DMS53 (cell line): ENCODE data around the gene APOA4.

Source experiments
- DNase-seq: peaks from one replicate; lab custom pipeline; 2025; lab: John Stamatoyannopoulos, UW

The APOA4 gene

DNA sequence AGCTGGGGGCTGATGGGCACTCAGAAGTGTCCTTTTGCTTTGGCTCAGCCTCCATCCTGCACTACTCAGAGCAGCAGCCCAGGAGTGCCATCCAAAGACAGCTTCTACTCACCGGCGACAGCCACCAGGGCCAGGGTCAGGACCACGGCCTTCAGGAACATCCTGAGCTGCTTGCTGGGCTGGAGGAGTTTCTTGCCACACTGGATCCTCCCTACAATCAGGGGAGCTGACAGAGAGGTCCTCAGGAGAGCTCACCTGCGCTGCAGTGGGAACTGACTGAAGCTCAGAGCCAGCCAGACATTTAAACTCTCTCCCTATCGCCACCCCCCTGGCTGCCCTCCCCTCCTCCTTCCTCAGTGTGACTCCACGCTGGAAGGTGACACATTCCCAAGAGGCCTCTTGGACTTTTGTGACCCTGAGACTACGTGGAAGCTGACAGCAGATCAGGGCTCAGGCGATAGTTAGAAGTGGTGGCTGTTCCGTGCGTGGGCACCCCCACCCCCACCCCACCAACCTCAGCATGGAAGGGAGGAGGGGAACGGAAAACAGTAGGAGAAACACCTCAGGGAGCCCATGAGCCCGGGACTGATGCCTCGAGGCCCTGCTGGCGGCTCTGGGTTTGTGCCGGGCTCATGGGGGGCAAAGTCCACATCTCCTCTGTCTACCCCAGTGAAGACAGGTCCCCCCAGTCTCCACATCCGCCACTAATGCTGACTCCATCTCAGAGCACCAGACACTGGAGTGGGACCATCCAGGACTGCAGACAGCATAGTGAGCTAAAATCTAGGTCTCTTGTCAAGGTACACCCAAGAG, at the start of gene APOA4:
TSS of gene APOA4 (minus strand) at position 274 of the 813 bp plus-strand sequence. CDS start at position 161, 113 bp downstream.
- no peak for DNase-seq

DNA sequence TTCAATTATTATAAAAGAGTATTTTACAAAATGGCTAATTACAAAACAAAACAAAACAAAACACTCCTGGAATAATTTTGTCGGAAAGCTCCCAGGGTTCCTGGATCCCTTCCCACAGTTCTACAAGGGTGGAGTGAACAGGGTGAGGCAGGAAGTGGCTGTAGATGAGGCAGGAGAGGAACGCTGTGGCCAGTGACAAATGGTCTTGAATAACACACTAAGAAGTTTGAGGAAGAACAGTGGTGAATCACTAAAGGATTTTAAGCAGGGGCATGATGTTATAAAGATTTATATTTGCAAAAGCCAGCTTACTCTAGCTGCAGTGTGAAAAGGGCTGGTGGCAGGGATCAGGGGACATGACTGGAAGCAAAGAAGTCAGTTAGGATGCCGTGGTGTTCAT, 48.1 kb upstream of the APOA4 start:
- no peak for DNase-seq

DNA sequence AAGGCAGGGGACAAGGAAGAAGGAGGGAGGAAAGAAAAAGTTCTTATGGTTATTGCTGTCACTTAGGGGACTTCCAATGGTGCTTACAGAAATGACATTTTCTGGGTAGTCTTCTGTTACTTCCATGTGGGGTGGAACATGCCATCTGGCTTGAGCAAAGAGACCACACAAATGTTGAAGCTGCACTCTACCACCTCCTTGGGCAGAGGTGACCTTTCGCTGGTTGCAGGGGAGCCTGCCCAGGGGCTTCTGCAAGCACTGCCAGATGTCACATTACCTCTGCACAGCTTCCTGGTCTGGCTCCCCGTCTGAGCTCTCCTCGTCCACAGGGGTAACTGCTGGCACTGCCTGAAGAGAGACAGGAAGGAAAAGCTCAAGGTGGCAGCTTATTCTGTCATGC, 47.0 kb upstream of the APOA4 start:
- DNase-seq, result peak; percentile 18

DNA sequence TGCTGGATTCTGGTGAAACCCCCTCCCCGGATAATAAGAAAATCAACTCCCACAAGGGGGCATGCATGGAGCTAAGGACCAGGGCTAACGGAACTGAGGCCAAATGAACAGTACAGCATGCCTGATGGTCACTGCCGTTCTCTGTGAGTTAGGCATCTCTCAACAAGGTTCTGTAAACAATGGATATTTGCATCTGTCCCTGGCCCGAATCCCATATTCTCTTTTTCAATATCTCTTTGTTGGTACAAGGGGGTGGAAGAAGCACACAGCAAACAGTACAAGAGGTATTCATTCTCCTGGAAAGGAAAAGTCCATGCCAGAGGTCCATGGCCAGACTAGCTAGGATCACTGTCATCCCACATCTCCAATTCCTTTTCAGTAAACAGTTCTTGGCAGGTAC, 46.5 kb upstream of the APOA4 start:
- peak; percentile 40 for DNase-seq

GRCh38 chr11:116868066-116868465, 45.0 kb upstream of the APOA4 start:
- no peak for DNase-seq

DNA sequence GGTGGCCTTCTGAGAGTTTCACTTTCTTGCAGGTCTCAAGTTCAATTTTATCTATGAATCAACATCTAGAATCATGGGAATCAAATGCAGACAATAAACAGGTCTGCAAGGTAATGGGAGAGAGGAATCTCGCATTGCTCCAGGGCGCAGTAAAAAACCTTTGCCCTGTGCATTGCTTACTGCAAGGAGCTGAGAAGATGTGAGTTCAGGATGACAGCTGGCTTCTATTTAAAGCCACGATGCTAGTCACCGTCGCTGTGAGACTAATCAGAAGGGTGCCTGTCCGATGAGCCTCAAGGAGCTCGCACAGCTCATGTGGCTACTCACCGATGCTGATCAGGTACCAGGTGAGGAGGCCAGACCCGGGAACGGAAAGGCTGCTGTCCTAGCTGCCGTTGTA, 44.5 kb upstream of the APOA4 start:
- DNase-seq, result no peak

DNA sequence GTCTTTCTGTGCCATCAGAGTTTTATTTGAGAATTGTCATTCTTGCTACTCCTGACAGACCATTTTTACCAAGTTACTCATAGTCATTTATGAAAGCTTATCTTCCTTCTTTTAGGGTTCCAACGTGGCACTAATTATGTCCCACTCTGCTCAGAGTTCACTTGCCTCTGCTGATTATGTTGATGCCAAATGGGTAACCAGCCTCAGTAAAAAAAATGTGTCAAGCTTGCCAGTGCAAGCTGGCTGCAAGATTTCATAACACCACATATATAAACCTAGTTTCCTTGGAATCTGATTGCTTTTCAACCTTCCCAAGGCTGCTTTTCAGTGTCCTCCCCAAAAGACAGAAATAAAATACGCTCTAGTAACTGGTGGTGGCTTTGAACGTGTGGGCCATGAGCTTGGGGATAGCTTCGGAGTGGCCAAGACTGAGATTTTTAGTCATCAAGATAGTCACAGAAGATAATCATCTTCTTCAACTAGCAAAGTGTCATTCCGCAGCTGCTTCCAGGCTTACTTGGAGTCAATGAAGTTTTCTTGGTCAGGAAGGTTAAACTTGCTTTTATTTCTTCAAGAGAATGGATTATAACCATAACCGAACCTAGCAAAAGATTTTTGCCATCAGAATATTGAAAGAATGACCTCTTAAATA, 43.8 kb upstream of the APOA4 start:
- DNase-seq, result no peak

- no peak for DNase-seq
These were observed 42.6 kb upstream of the APOA4 start for GRCh38 chr11:116865696-116866095.

GRCh38 chr11:116864531-116864930, 41.4 kb upstream of the APOA4 start:
- DNase-seq, result no peak

- no peak for DNase-seq
These were observed 39.8 kb upstream of the APOA4 start for GRCh38 chr11:116862951-116863350.

GRCh38 chr11:116862185-116862584, 39.1 kb upstream of the APOA4 start:
- DNase-seq, result no peak

- no peak for DNase-seq
These were observed 38.4 kb upstream of the APOA4 start for GRCh38 chr11:116861539-116861938.

- no peak for DNase-seq
These were observed 37.2 kb upstream of the APOA4 start for GRCh38 chr11:116860303-116860702.

GRCh38 chr11:116859175-116859574, 36.1 kb upstream of the APOA4 start:
- DNase-seq, result no peak

DNA sequence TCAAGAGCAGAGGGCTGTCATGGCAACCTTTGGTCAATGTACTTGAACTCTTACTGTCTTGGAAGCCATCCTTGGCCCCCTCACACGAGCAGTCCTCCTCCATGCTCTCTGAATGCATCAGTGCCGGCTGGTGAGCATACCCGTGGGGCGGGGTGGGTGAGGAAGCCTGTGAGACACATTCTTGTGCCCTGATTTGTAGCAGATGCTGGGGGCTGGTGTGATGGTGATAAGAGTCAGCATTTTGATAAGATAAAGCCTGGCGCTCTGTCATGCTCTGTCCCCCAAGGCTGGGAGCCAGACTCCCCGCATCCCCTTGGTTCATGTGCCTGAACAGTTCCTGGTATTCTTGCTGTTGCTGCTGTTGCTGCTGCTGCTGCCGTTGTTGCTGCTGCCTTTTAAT, 34.8 kb upstream of the APOA4 start:
- no peak for DNase-seq

DNA sequence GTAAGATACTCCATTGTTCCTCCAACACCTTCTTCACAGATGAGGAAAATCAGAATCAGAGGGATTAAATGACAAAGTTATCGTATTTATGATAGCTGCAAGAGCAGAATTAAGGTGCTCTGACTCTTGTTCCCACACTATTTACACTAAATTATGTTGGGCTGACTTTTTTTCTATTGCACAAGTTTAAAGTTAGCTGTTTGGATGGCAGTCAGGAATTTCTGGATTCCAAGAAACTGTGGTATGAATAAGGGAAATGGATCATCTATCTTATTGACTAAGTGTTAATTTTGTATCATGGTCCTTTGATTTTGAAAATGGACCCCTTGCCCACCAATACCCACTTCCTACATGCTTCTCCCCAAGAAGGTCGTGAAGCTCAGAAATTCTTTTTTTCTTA, 34.2 kb upstream of the APOA4 start:
- DNase-seq, result no peak

- no peak for DNase-seq
These were observed 33.3 kb upstream of the APOA4 start for GRCh38 chr11:116856423-116856822.

DNA sequence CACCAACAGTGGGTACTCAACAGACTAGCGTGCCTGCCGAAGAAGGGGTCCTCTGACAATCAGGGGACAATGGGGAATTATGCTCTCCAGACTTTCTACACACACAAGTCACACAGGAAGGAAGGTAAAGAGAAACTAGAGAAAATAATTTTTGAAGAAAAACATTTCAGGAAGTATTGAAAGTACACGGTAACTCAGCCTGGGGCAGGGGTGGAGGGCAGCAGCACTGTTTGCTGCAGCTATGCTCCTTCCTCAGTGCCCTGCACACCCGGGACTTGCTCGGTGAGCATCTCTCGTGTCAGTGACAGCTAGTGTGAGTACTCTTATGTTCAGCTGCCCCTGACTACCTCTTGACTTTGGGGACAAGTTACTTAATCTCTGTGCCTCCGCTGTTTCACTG, 32.3 kb upstream of the APOA4 start:
- no peak for DNase-seq

GRCh38 chr11:116853461-116854073, 30.5 kb upstream of the APOA4 start:
- peak; percentile 15 for DNase-seq

- DNase-seq, result no peak
These were observed 29.3 kb upstream of the APOA4 start for GRCh38 chr11:116852261-116853031.

GRCh38 chr11:116851626-116852025, 28.5 kb upstream of the APOA4 start:
- DNase-seq, result no peak

GRCh38 chr11:116849486-116849885, 26.4 kb upstream of the APOA4 start:
- no peak for DNase-seq
